Endodermal cell (in vitro differentiated cells): ENCODE data around the gene COL1A2. TPM values are rescaled to one million over a fixed set of nuclear protein-coding genes. Genes with fewer than 3 reads are reported as not detected.
A peak's percentile ranks its signal among the peaks of the same experiment; 100 is the strongest.

Source experiments
- DNase-seq: peaks from one replicate; pipeline ENCODE4 v3.0.0-alpha.2; 2017
- H3K27ac ChIP-seq: 2 replicates; pipeline ENCODE4 v1.5.1; 2013; ENCODE audit warnings: mild to moderate bottlenecking, low read depth, low read length, moderate library complexity
- H3K27me3 ChIP-seq: 2 replicates; pipeline ENCODE4 v1.6.1; 2013; ENCODE audit warnings: mild to moderate bottlenecking, low read length, moderate library complexity; ENCODE audit not compliant: insufficient read depth, control insufficient read depth, poor library complexity, severe bottlenecking
- H3K36me3 ChIP-seq: 2 replicates; pipeline ENCODE4 v1.7.0; 2013; ENCODE audit warnings: mild to moderate bottlenecking, low read length, moderate library complexity; ENCODE audit not compliant: control insufficient read depth, insufficient read depth
- H3K4me1 ChIP-seq: one replicate; pipeline ENCODE4 v1.7.0; 2013; ENCODE audit warnings: low read length; ENCODE audit not compliant: control insufficient read depth, insufficient read depth
- H3K4me3 ChIP-seq: 2 replicates; pipeline ENCODE4 v1.5.1; 2013; ENCODE audit warnings: mild to moderate bottlenecking, low read length, moderate library complexity
- H3K9ac ChIP-seq: 2 replicates; pipeline ENCODE4 v1.6.1; 2013; ENCODE audit warnings: mild to moderate bottlenecking, low read length, moderate library complexity; ENCODE audit not compliant: poor library complexity, severe bottlenecking; ENCODE audit errors: extremely low read depth
- H3K9me3 ChIP-seq: 2 replicates; pipeline ENCODE4 v1.6.1; 2013; ENCODE audit warnings: mild to moderate bottlenecking, low read length, moderate library complexity; ENCODE audit not compliant: control insufficient read depth
- H3K27ac Mint-ChIP-seq: 2 replicates; pipeline ENCODE4 v1.8.0; 2020; ENCODE audit warnings: mixed read lengths
- H3K27me3 Mint-ChIP-seq: 2 replicates; pipeline ENCODE4 v1.8.0; 2021; ENCODE audit warnings: mild to moderate bottlenecking, mixed read lengths; ENCODE audit not compliant: insufficient read depth
- H3K36me3 Mint-ChIP-seq: 2 replicates; pipeline ENCODE4 v1.8.0; 2020; ENCODE audit warnings: low read depth, mixed read lengths
- H3K4me1 Mint-ChIP-seq: 2 replicates; pipeline ENCODE4 v1.8.0; 2020; ENCODE audit warnings: mixed read lengths
- H3K4me3 Mint-ChIP-seq: 2 replicates; pipeline ENCODE4 v1.8.0; 2020; ENCODE audit warnings: mild to moderate bottlenecking, moderate library complexity, mixed read lengths
- H3K9me3 Mint-ChIP-seq: 2 replicates; pipeline ENCODE4 v1.8.0; 2020; ENCODE audit warnings: mild to moderate bottlenecking, mixed read lengths
- CTCF ChIP-seq: fragments of 200-600 bp; sonication (generic); conservative IDR thresholded peaks from 2 replicates; pipeline ENCODE4 v1.5.0; 2021; ENCODE audit warnings: antibody characterized with exemption, mild to moderate bottlenecking
- WGBS, 2 experiments: methylation state at CpG; one replicate each; pipeline versions ENCODE4 v1.1.5 to v1.1.7; 2013; ENCODE audit warnings: missing lambda C conversion rate in 2 of 2, mixed read lengths in 1 of 2; ENCODE audit not compliant: insufficient coverage in 1 of 2, insufficient read length in 1 of 2; 5-methylcytosine and 5-hydroxymethylcytosine counted together
- total RNA-seq, 2 donors: library from RNA; stranded (reverse); fragmentation: NEBNext Ultra II Directional in 1 of 2; extraction: Animal tissue kit (Norgen Biotek cat#: 25700) in 1 of 2; gene quantifications; 2 replicates in 1 of 2; 3 replicates in 1 of 2; pipeline ENCODE4 v1.2.1, GENCODE V29; 2021

Gene COL1A2
- total RNA-seq, 2 donors from 2014 or later = 42.2 to 99.7 TPM

- Histone ChIP-seq H3K27me3 (peaks cover 12% of the 10 kb centered on the region), H3K36me3 (no peaks in the 10 kb centered on the region), H3K4me1 (peaks cover 10% of the 10 kb centered on the region), H3K9me3 (no peaks in the 10 kb centered on the region), H3K4me3 (peak overlapping the region; percentile 42), H3K27ac (peak overlapping the region; percentile 40), H3K9ac (no peak overlapping the region)
- DNase-seq = no peak
- peaks cover 27% of the 10 kb centered on the region for H3K4me1 Mint-ChIP-seq
- peak overlapping the region; percentile 67 for H3K4me3 Mint-ChIP-seq
- H3K36me3 Mint-ChIP-seq = no peaks in the 10 kb centered on the region
- H3K9me3 Mint-ChIP-seq = no peaks in the 10 kb centered on the region
- no peak overlapping the region for H3K27ac Mint-ChIP-seq
- TF ChIP-seq CTCF = no peak
- WGBS, 2 experiments = 59 to 82% methylated on average over 1 to 2 of the region's 3 CpGs
- H3K27me3 Mint-ChIP-seq = peaks cover 15% of the 10 kb centered on the region
Measured at GRCh38 chr7:94396037-94396431, 1.3 kb downstream of the COL1A2 start.

GRCh38 chr7:94396596-94396995 lies 1.9 kb downstream of the COL1A2 start:
- H3K27me3 ChIP-seq = peaks cover 12% of the 10 kb centered on the region
- H3K27ac Mint-ChIP-seq = no peak overlapping the region
- peaks cover 26% of the 10 kb centered on the region for H3K4me1 Mint-ChIP-seq
- H3K27me3 Mint-ChIP-seq = peaks cover 15% of the 10 kb centered on the region
- TF ChIP-seq CTCF = no peak
- H3K9ac ChIP-seq = no peak overlapping the region
- H3K4me3 ChIP-seq = no peak overlapping the region
- H3K27ac ChIP-seq = no peak overlapping the region
- no peaks in the 10 kb centered on the region for H3K36me3 ChIP-seq
- 79 to 91% methylated on average over 1 to 4 of the region's 4 CpGs for WGBS, 2 experiments
- DNase-seq = no peak
- H3K9me3 ChIP-seq = no peaks in the 10 kb centered on the region
- H3K4me1 ChIP-seq = peaks cover 10% of the 10 kb centered on the region
- no peaks in the 10 kb centered on the region for H3K9me3 Mint-ChIP-seq
- no peaks in the 10 kb centered on the region for H3K36me3 Mint-ChIP-seq
- H3K4me3 Mint-ChIP-seq = peak overlapping the region; percentile 67

GRCh38 chr7:94397722-94398121 lies 3.0 kb downstream of the COL1A2 start:
- WGBS, 2 experiments = no CpG with 5 or more reads among the region's 1 CpG
- Histone ChIP-seq H3K36me3 (no peaks in the 10 kb centered on the region), H3K27ac (no peak overlapping the region), H3K27me3 (peaks cover 12% of the 10 kb centered on the region), H3K9ac (no peak overlapping the region), H3K4me3 (no peak overlapping the region), H3K4me1 (peaks cover 6% of the 10 kb centered on the region), H3K9me3 (no peaks in the 10 kb centered on the region)
- Mint-ChIP-seq H3K4me1 (peaks cover 15% of the 10 kb centered on the region), H3K4me3 (no peak overlapping the region), H3K9me3 (no peaks in the 10 kb centered on the region), H3K27ac (no peak overlapping the region), H3K27me3 (peaks cover 13% of the 10 kb centered on the region), H3K36me3 (no peaks in the 10 kb centered on the region)
- DNase-seq = no peak
- no peak for TF ChIP-seq CTCF
